ENCODE data around the gene FAM219B.
"Not testable (repeated sequence)": the region's sequence is repeated elsewhere in the genome, so short reads cannot be mapped to it uniquely, and the experiment has no call there.

FAM219B gene

GRCh38 chr15:74906450-74907162 is at the start of gene FAM219B:
Gene FAM219B, minus strand, starts transcription at chr15:74906851. Its CDS starts 51 bp downstream, at chr15:74906800.
- peak; percentile 84 to 87 for ATAC-seq

- peak; percentile 57 to 58 for ATAC-seq
Measured at GRCh38 chr15:74955796-74956647, 49.4 kb upstream of the FAM219B start.

GRCh38 chr15:74955017-74955416 is 48.4 kb upstream of the FAM219B start:
- no peak for ATAC-seq

GRCh38 chr15:74954515-74954914 is 47.9 kb upstream of the FAM219B start:
- no peak for ATAC-seq

GRCh38 chr15:74951006-74951405 is 44.4 kb upstream of the FAM219B start:
- ATAC-seq, result no peak

- ATAC-seq, result peak; percentile 67 to 76
Measured at GRCh38 chr15:74950078-74950908, 43.6 kb upstream of the FAM219B start.

GRCh38 chr15:74937590-74938371 is 31.1 kb upstream of the FAM219B start, which contains the start of gene COX5A:
Gene COX5A, minus strand, starts transcription at chr15:74938073. Its CDS starts 59 bp downstream, at chr15:74938014.
- peak; percentile 94 to 96 for ATAC-seq

GRCh38 chr15:74937272-74937589 is 30.6 kb upstream of the FAM219B start:
- peak in 1 of 2 donors; percentile 2 for ATAC-seq

GRCh38 chr15:74935193-74935592 is 28.5 kb upstream of the FAM219B start:
- not testable (repeated sequence) for ATAC-seq

- no peak for ATAC-seq
Measured at GRCh38 chr15:74933573-74933972, 26.9 kb upstream of the FAM219B start.

GRCh38 chr15:74928771-74929198 is 22.1 kb upstream of the FAM219B start:
- ATAC-seq, result no peak

GRCh38 chr15:74924525-74924924 is 17.9 kb upstream of the FAM219B start:
- ATAC-seq, result no peak

GRCh38 chr15:74920456-74920855 is 13.8 kb upstream of the FAM219B start:
- no peak for ATAC-seq

GRCh38 chr15:74917676-74918075 is 11.0 kb upstream of the FAM219B start:
- ATAC-seq, result no peak

GRCh38 chr15:74913799-74914198 is 7.1 kb upstream of the FAM219B start:
- not testable (repeated sequence) for ATAC-seq

- no peak for ATAC-seq
Measured at GRCh38 chr15:74913041-74913440, 6.4 kb upstream of the FAM219B start.

- no peak for ATAC-seq
Measured at GRCh38 chr15:74908635-74909034, 2.0 kb upstream of the FAM219B start.

GRCh38 chr15:74907163-74907870 is 666 bp upstream of the FAM219B start:
- ATAC-seq, result peak; percentile 16 to 20

- ATAC-seq, result peak; percentile 15 to 31
Measured at GRCh38 chr15:74906067-74906449, 593 bp downstream of the FAM219B start.

- no peak for ATAC-seq
Measured at GRCh38 chr15:74904190-74904805, 2.4 kb downstream of the FAM219B start.

- no peak for ATAC-seq
Measured at GRCh38 chr15:74903676-74904075, 3.0 kb downstream of the FAM219B start.
